GM21723 (cell line): Measurements from ENCODE around the gene ZNF862.

ENCODE experiments used
- ATAC-seq: cut with Tn5 transposase; IDR thresholded peaks from one replicate; pipeline ENCODE4 v1.9.1; 2021; ENCODE audit warnings: mild to moderate bottlenecking, moderate library complexity; ENCODE audit not compliant: unreplicated experiment

The ZNF862 gene

DNA sequence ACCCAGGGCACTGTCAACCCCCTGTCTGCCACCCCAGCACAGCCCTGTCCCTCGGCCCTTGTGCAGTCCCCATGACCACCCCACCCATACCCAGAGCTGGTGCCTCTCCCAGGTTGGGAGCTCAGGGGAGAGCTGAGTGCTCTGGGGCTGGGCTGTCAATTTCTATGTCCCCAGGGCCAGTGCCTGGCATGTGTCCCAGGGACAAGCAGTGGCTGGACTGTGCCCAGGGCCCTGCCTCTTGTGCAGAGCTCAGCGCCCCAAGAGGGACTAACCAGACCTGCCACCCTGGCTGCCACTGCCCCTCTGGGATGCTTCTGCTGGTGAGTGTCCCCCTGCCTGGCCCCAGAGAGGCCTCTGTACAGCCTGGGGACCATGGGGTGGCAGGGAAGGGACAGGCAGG lies 29.0 kb upstream of the ZNF862 start:
- no peak for ATAC-seq

DNA sequence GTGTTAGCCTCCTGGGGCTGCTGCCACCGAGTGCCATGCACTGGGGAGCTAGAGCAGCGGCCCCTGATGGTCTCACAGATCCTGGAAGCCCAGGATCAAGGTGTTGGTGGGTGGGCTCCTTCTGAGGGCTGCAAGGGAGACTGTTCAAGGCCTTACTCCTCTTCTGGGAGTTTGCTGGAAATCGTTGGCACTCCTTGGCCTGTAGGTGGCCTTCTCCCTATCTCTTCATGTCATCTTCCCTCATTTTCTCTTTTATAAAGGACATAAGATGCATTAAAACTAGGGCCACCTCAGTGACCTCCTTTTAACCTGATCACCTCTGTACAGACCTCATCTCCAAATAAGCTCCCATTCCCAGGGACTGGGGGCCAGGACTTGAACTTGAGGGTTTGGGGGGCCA lies 27.0 kb upstream of the ZNF862 start:
- no peak for ATAC-seq

DNA sequence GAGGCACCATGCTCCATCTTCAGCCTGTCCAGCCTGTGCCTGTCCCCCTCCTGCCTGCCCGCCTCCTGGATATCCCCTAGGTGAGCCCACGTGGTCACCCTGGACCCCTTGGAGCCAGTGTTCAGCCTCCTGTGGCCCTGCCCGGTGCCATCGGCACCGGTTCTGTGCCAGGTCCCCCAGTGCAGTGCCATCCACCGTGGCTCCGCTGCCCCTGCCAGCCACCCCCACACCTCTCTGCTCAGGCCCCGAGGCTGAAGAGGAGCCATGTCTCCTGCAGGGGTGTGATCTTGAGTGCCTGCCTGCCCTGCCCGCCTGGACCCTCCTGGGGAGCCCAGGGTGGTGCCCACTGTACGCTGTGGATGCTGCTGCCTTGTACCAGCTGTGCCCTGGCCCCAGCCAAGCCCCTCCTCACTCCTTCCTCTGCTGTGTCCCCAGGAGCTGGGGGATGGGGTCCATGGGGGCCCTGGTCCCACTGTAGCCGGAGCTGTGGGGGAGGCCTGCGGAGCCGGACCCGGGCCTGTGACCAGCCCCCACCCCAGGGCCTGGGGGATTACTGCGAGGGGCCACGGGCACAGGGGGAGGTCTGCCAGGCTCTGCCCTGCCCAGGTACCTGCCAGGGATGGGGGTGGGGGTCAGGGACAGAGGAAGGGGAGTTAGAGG lies 26.2 kb upstream of the ZNF862 start:
- ATAC-seq: no peak

DNA sequence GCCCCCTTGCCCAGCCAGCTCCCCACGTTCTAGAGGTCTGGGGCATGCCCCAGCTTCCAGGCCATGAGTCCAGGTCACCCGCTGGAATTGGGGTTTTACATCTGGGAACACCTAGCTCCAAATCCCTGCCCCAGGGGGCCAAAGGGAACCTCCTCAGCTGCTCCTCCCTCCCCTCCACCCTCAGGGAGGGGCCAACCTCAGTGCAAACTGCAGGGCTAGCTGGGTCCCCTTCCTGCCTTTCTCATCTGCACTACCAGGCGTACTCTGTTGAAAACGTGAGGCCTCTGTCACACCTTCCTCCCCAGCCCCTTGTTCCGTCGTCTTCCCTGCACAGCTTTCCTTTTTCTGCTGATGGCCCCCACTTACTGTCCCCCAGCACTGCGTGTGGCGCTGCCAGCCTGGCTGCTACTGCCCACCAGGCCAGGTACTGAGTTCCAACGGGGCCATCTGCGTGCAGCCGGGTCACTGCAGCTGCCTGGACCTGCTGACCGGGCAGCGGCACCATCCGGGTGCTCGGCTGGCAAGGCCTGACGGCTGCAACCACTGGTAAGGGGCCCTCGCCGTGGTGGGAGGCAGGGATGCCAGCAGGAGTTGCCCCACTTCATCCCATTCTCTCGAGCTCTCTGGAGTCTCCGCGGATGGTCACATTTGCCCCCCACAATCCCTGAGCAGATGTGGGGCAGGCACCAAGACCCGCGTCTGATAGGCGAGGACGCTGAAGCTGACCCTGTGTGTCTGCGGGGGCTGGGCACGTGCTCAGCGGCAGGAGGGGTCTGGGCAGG lies 24.7 kb upstream of the ZNF862 start:
- no peak for ATAC-seq

DNA sequence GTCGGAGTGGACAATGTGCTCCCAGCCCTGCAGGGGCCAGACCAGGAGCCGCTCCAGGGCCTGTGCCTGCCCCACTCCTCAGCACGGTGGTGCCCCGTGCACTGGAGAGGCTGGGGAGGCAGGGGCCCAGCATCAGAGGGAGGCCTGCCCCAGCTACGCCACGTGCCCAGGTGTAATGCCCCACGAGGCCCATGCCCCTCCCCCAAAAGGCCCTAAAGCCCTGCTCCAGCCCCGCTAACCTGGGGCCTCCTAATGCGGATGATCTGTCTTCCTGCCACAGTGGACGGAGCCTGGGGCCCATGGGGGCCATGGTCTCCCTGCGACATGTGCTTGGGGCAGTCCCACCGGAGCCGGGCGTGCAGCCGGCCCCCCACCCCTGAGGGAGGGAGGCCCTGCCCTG lies 23.7 kb upstream of the ZNF862 start:
- no peak for ATAC-seq

DNA sequence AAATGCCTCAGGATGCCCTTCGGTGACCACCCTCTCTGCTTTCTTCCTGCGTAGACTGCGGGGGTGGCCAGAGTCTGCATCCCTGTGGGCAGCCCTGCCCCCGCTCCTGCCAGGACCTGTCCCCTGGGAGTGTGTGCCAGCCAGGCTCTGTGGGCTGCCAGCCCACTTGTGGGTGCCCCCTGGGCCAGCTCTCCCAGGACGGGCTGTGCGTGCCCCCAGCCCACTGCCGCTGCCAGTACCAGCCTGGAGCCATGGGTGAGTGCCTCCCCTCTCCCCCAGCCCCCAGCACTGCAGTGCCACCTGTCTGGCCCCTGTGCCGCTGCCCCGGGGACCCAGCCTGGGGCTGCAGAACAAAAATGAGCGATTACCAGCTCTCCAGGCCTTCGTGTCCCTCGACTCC lies 23.1 kb upstream of the ZNF862 start:
- no peak for ATAC-seq

DNA sequence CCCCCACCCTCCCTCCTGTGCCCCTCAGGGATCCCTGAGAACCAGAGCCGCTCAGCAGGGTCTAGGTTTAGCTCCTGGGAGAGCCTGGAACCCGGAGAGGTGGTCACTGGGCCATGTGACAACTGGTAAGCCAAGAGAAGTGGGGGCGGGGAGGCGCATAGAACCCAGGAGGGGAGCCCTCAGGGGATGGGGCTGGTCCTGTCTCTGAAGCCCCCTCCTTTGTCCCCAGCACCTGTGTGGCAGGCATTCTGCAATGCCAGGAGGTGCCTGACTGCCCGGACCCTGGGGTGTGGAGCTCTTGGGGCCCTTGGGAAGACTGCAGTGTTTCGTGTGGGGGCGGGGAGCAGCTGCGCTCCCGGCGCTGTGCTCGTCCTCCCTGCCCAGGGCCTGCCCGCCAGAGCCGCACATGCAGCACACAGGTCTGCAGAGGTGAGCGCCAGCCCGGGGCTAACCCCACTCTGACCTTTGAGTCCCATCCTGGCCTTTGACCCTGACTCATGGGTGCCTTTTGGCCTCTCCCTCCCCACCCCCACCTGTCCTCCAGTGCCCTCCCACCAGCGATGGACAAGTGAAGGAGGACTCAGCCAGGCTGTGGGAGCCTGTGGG lies 22.4 kb upstream of the ZNF862 start:
- no peak for ATAC-seq

DNA sequence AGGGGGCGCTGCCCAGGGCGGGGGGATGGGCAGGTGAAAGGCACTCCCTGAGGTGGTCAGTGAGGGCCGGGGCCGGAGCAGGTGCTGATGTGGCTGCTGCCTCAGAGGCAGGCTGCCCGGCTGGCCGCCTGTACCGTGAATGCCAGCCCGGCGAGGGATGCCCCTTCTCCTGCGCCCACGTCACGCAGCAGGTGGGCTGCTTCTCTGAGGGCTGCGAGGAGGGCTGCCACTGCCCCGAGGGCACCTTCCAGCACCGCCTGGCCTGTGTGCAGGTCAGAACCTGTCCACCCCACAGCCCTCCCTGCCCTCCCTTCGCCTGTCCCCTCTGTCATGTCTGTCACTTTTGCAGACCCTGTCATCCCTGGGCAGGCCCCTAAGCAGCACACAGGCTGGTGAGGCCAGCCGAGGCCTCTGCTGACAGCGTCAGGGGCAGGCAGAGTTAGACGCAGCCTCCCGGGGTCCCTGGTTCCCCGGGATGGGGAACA lies 21.9 kb upstream of the ZNF862 start:
- ATAC-seq: no peak

DNA sequence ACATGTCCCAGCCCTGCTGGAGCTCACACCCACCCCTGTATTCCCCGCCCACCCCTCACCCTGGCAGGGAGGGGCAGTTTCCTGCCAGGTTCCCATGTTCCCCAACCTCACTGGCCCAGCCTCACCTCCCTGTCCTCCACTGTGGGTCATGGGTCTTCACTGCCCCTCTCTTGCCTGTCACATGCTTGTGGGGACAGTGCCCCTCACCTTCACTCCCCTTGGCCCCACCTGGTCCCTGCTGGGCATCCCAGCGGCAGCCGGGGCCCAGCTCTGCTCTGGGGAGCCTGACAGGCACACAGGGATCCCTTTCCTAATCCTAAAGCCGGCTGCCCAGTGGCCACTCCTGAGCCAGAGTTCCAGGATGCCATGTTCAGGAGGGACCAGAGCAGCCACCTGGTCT lies 21.4 kb upstream of the ZNF862 start:
- ATAC-seq: no peak

DNA sequence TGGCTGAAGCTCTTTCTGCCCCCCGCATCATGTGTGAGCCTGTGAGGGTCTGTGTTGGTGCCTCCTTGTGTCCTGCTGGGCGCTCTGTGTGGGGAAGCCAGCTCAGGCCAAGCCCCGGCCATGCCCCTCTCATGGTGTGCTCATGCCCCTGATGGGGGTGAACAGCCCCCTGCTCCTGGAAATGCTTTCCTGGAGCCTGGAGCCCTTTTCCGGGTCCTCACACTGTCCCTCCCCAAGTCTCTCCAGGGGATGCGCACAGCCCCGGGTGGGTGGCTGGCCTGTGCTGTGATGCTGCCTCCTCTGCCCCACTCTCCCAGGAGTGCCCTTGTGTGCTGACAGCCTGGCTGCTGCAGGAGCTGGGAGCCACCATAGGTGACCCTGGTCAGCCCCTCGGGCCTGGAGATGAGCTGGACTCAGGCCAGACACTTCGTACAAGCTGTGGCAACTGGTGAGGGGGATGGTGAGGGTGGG lies 20.8 kb upstream of the ZNF862 start:
- no peak for ATAC-seq

DNA sequence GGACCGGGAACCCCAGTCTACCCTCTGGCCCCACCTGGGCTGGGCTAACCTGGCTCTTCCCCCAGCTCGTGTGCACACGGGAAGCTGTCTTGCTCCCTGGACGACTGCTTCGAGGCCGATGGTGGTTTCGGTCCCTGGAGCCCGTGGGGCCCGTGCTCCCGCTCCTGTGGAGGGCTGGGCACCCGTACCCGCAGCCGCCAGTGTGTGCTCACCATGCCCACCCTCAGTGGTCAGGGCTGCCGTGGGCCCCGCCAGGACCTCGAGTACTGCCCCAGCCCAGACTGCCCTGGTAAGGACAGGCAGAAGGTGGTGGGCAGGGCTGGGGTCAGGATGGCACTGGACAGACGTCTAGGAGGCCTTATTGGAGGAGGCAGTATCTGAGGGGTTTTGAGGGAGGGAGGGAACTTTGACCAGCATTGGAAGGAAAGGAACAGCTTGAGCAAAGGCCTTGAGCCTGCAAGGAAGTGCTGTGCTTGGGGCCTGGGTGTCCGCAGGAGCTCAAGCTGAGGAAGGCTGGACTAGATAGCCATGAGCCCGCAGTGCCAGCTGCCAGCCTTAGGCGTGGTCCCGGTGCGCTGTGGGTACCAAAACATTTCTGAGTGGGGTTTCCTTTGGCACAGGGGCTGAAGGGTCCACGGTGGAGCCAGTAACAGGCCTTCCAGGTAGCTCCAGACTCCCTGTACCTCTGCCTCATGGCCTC lies 20.2 kb upstream of the ZNF862 start:
- no peak for ATAC-seq

DNA sequence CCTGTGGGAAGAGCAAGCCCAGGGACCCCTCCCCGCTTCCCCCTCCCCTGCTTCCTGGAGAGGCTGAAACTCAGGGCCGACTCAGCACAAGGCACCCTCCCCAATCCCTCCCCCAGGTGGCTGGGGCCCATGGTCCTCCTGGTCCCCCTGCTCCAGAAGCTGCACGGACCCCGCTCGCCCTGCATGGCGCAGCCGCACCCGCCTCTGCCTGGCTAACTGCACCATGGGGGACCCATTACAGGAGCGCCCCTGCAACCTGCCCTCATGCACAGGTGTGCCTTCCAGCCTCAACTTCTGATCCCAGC lies 19.7 kb upstream of the ZNF862 start:
- ATAC-seq: no peak

DNA sequence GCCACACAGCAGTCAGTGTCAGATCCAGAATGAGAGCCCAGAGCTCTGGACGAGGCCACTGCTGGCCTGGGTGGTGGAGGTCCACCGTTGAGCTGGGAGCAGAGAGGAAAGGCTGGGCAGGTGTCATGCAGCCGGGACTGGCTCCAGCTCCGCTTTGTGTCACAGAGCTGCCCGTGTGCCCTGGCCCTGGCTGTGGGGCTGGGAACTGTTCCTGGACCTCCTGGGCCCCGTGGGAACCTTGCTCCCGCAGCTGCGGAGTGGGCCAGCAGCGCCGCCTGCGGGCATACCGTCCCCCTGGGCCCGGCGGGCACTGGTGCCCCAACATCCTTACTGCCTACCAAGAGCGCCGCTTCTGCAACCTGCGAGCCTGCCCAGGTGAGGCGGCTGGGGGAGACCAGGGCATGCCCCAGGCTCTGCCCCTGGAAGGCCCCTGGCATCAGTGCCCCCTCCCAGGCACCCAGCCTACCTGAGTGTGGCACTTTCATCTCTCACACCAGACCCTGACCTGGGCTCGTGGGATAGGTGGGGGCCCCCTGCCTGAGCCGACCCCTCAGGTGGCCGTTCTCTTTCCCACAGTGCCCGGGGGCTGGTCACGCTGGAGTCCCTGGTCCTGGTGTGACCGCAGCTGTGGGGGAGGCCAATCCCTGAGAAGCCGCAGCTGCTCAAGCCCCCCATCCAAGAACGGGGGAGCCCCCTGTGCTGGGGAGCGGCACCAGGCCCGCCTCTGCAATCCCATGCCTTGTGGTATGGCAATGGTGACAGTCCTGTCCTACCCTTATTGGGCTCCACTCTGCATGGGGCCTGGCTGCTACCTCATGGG lies 18.8 kb upstream of the ZNF862 start:
- no peak for ATAC-seq

DNA sequence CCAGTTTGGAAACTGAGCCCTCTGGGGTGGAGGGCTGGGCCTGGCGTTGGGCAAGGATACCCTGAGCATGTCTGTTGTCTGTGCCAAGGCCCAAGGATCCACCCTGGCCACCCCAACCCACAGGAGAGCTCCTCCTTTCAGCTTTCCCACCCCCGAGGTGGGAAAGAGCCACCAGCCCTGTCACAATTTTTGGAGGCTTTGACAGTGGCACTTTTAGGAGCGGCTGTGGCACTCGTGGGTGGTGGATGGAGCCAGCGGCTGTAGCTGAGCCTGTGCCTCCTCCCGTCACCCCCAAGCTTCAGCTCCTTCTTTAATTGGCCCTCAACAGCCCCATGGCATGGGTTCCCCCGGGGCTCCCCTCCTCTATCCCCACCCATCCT lies 18.2 kb upstream of the ZNF862 start:
- ATAC-seq: no peak

DNA sequence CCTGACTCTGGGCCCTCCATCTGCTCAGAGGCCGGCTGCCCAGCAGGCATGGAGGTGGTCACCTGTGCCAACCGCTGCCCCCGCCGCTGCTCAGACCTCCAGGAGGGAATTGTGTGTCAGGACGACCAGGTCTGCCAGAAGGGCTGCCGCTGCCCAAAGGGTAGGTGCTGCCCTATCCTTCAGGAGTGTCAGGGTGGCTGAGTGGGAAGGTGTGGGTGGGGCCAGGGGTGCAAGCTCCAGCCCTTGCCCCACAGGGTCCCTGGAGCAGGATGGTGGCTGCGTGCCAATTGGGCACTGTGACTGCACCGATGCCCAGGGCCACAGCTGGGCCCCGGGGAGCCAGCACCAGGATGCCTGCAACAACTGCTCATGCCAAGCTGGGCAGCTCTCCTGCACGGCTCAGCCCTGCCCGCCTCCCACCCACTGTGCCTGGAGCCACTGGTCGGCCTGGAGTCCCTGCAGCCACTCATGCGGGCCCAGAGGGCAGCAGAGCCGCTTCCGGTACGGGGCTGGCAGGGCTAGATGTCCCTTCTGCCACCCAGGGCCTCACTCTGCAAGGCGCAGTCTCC lies 17.5 kb upstream of the ZNF862 start:
- ATAC-seq: no peak

DNA sequence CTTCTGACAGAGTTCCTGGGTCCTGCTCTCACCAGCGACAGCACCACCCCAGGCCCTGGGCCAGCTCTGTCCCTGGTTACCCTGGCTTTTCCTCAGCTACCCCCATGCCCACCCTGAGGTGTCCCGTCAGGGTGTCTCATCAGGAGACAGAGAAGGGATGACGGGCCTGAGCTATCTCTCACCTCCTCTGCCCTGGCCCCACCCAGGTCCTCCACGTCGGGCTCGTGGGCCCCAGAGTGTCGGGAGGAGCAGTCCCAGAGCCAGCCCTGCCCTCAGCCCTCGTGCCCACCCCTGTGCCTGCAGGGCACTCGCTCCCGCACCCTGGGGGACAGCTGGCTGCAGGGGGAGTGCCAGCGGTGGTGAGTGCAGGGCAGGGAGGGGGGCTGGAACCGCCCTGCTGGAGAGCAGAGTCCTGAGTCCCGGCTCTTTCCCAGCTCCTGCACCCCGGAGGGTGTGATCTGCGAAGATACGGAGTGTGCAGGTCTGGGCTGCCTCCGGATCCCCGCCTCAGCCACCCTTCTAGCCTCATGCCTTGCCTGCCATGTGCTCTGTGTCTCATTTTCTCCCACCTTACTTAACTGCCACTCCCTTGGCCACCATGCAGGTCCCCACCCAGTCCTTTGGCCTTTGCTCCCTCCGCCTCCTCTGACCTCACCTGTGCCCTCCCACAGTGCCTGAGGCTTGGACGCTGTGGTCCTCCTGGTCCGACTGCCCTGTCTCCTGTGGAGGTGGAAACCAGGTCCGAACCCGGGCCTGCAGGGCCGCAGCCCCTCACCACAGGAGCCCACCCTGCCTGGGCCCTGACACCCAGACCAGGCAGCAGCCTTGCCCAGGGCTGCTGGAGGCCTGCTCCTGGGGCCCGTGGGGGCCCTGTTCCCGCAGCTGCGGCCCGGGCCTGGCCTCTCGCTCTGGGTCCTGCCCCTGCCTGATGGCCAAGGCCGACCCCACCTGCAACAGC lies 16.7 kb upstream of the ZNF862 start:
- no peak for ATAC-seq

DNA sequence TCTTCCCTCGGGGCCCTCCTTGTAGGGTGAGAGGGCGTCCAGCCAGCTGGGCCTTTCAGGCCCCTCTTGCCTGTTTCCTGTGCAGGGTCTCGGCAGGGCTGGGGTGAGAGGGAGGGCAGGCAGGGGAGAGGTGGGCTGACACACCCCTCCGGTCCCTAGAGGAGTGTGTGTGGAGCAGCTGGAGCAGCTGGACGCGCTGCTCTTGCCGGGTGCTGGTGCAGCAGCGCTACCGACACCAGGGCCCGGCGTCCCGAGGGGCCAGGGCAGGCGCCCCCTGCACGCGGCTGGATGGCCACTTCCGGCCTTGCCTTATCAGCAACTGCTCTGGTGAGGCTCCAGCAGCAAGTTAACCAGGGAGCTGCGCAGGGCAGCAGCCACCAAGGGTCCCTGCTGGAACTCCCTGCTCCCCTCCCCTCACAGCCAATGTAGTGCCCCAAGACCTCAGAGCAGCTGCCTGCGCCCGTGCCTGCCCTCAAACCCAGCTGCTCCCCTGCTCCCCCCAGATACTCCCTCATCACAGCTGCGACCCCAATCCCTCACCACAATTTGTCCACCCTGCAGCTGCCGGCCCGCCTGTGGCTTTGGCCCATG lies 15.7 kb upstream of the ZNF862 start:
- ATAC-seq: no peak

DNA sequence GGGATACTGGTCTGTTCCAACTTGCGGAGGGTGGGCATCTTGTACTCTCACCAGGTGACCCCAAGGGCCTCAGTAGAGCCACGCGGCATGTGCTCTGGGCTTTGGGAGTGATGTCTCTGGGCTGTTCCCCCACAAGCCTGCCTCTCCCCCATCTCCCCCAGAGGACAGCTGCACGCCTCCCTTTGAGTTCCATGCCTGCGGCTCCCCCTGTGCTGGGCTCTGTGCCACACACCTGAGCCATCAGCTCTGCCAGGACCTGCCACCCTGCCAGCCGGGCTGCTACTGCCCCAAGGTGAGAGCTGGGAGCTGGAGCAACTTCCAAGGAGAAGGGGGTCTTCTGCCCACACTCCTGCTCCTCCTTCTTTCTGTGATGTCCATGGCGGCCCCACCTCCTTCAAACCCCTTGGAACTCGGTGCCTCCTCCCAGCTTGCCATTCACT lies 15.0 kb upstream of the ZNF862 start:
- ATAC-seq: no peak

DNA sequence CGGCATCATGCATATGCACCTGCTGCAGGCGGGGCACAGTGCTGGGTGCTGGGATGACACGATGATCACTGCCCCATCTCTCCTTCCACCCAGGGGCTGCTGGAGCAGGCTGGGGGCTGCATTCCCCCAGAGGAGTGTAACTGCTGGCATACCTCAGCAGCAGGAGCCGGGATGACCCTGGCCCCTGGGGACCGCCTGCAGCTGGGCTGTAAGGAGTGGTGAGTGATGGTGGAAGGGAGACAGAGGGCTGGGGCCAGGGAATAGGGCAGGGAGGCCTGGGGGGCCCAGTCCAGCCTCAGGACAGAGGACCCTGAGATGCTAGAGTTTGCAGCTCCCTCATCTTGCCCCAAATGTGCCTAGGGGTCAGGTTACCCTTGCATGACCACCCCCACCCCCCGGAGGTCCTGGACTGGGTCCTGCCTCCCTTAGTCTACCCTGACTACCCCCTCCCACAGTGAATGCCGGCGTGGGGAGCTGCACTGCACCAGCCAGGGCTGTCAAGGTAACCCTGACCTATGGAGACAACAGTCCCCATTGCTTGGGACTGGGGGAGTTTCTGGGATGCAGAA lies 14.5 kb upstream of the ZNF862 start:
- ATAC-seq: no peak
